Activated naive CD8-positive, alpha-beta T cell treated with anti-CD3 and anti-CD28 coated beads, Interleukin-2, amount 10 ng/mL, durations not matched to agents 7 days and 5 days (primary cell): Measurements from ENCODE around the gene SPOCD1. TPM values are rescaled to one million over a fixed set of nuclear protein-coding genes. Genes with fewer than 3 reads are reported as not detected.

Experiments
- ATAC-seq: fragments of 150-1000 bp; cut with Tn5 transposase; one replicate; pipeline ENCODE4 v1.10.0; 2021; ENCODE audit warnings: low read depth, moderate library complexity
- POLR2A ChIA-PET: fragments of 350-600 bp; sonication (Branson Sonifier 250); formaldehyde crosslinking; loops from one replicate; lab custom pipeline; 2021; ENCODE audit warnings: antibody characterized with exemption; lab: Charles Lee
- DNase-seq: peaks from one replicate; pipeline ENCODE4 v3.0.0; 2021
- H3K27ac Mint-ChIP-seq: one replicate; pipeline ENCODE4 v1.8.0; 2022; ENCODE audit warnings: mild to moderate bottlenecking, mixed read lengths
- H3K27me3 Mint-ChIP-seq: one replicate; pipeline ENCODE4 v1.8.0; 2022; ENCODE audit warnings: mild to moderate bottlenecking, moderate library complexity, mixed read lengths
- H3K36me3 Mint-ChIP-seq: one replicate; pipeline ENCODE4 v1.8.0; 2021; ENCODE audit warnings: mild to moderate bottlenecking, mixed read lengths
- H3K4me1 Mint-ChIP-seq: one replicate; pipeline ENCODE4 v1.8.0; 2021; ENCODE audit warnings: mixed read lengths
- H3K4me3 Mint-ChIP-seq: one replicate; pipeline ENCODE4 v1.8.0; 2022; ENCODE audit warnings: mild to moderate bottlenecking, moderate library complexity, mixed read lengths
- H3K9me3 Mint-ChIP-seq: one replicate; pipeline ENCODE4 v1.8.0; 2021; ENCODE audit warnings: mixed read lengths
- total RNA-seq, 2 experiments: library from RNA; stranded (reverse); gene quantifications; one replicate each; pipeline ENCODE4 v1.2.3, GENCODE V29; 2021

SPOCD1 gene
- total RNA-seq, 2 experiments from 2014 or later: 0.34 to 0.36 TPM

GRCh38 chr1:31778763-31779488 is 36.9 kb downstream of the SPOCD1 start:
- H3K27ac Mint-ChIP-seq: no peak overlapping the region

GRCh38 chr1:31776516-31776915 is 39.3 kb downstream of the SPOCD1 start:
- ATAC-seq (no peak), DNase-seq (no peak)
- no peak overlapping the region for H3K27ac Mint-ChIP-seq
- no peak overlapping the region for H3K4me3 Mint-ChIP-seq
- no peaks in the 10 kb centered on the region for H3K36me3 Mint-ChIP-seq
- peaks cover 56% of the 10 kb centered on the region for H3K27me3 Mint-ChIP-seq
- no peaks in the 10 kb centered on the region for H3K9me3 Mint-ChIP-seq
- peaks cover 11% of the 10 kb centered on the region for H3K4me1 Mint-ChIP-seq
- POLR2A ChIA-PET: no interaction called here

More at GRCh38 chr1:31778763-31779488, 36.9 kb downstream of the SPOCD1 start:
- no peaks in the 10 kb centered on the region for H3K36me3 Mint-ChIP-seq
- ATAC-seq: no peak
- H3K9me3 Mint-ChIP-seq: no peaks in the 10 kb centered on the region
- H3K4me1 Mint-ChIP-seq: peaks cover under 1% of the 10 kb centered on the region
- POLR2A ChIA-PET: interaction anchor here (1.1 to 1.3 kb wide), 2 partner anchors 10 to 18 kb away, joined by 3 to 4 read pairs; no protein-coding TSS in a partner anchor
- no peak for DNase-seq
- H3K4me3 Mint-ChIP-seq: no peak overlapping the region
- peaks cover 36% of the 10 kb centered on the region for H3K27me3 Mint-ChIP-seq

GRCh38 chr1:31776032-31776431 is 39.8 kb downstream of the SPOCD1 start:
- H3K27me3 Mint-ChIP-seq: peaks cover 60% of the 10 kb centered on the region

GRCh38 chr1:31775210-31775999 is 40.4 kb downstream of the SPOCD1 start:
- ATAC-seq (no peak), DNase-seq (no peak)
- Mint-ChIP-seq H3K27me3 (peaks cover 64% of the 10 kb centered on the region), H3K27ac (no peak overlapping the region), H3K9me3 (no peaks in the 10 kb centered on the region), H3K4me1 (peaks cover 14% of the 10 kb centered on the region), H3K4me3 (no peak overlapping the region), H3K36me3 (no peaks in the 10 kb centered on the region)
- POLR2A ChIA-PET: no interaction called here

More at GRCh38 chr1:31776032-31776431, 39.8 kb downstream of the SPOCD1 start:
- Mint-ChIP-seq H3K27ac (no peak overlapping the region), H3K9me3 (no peaks in the 10 kb centered on the region), H3K36me3 (no peaks in the 10 kb centered on the region), H3K4me1 (peaks cover 13% of the 10 kb centered on the region), H3K4me3 (no peak overlapping the region)
- POLR2A ChIA-PET: no interaction called here
- ATAC-seq (no peak), DNase-seq (no peak)

GRCh38 chr1:31774495-31774894 is 41.3 kb downstream of the SPOCD1 start:
- Mint-ChIP-seq H3K36me3 (no peaks in the 10 kb centered on the region), H3K27me3 (peaks cover 68% of the 10 kb centered on the region), H3K4me1 (peaks cover 17% of the 10 kb centered on the region), H3K9me3 (no peaks in the 10 kb centered on the region), H3K27ac (no peak overlapping the region), H3K4me3 (no peak overlapping the region)
- DNase-seq: no peak
- ATAC-seq: no peak
- POLR2A ChIA-PET: no interaction called here

GRCh38 chr1:31773861-31774260 is 42.0 kb downstream of the SPOCD1 start:
- POLR2A ChIA-PET: interaction anchor here (1.0 kb wide), 1 partner anchor 11 kb away, joined by 3 read pairs; no protein-coding TSS in a partner anchor
- DNase-seq: no peak
- Mint-ChIP-seq H3K4me3 (no peak overlapping the region), H3K27ac (no peak overlapping the region), H3K9me3 (no peaks in the 10 kb centered on the region), H3K27me3 (peaks cover 68% of the 10 kb centered on the region), H3K36me3 (no peaks in the 10 kb centered on the region), H3K4me1 (peaks cover 22% of the 10 kb centered on the region)
- no peak for ATAC-seq

GRCh38 chr1:31772669-31773248 is 43.1 kb downstream of the SPOCD1 start:
- no peaks in the 10 kb centered on the region for H3K36me3 Mint-ChIP-seq
- peak overlapping the region; percentile 83 for H3K4me3 Mint-ChIP-seq

GRCh38 chr1:31771891-31772668 is 43.7 kb downstream of the SPOCD1 start:
- H3K4me1 Mint-ChIP-seq: peaks cover 23% of the 10 kb centered on the region
- ATAC-seq (peak; percentile 49), DNase-seq (peak; percentile 54)
- H3K27ac Mint-ChIP-seq: peak overlapping the region; percentile 64
- POLR2A ChIA-PET: no interaction called here
- no peaks in the 10 kb centered on the region for H3K9me3 Mint-ChIP-seq
- H3K27me3 Mint-ChIP-seq: peaks cover 74% of the 10 kb centered on the region
- no peaks in the 10 kb centered on the region for H3K36me3 Mint-ChIP-seq
- H3K4me3 Mint-ChIP-seq: peak overlapping the region; percentile 83

More at GRCh38 chr1:31772669-31773248, 43.1 kb downstream of the SPOCD1 start:
- Mint-ChIP-seq H3K9me3 (no peaks in the 10 kb centered on the region), H3K27ac (peak overlapping the region; percentile 44), H3K27me3 (peaks cover 77% of the 10 kb centered on the region), H3K4me1 (peaks cover 23% of the 10 kb centered on the region)
- peak; percentile 30 for ATAC-seq
- POLR2A ChIA-PET: interaction anchor here (1.0 kb wide), 1 partner anchor 10 kb away, joined by 3 read pairs; no protein-coding TSS in a partner anchor
- no peak for DNase-seq

GRCh38 chr1:31769720-31770390 is 46.0 kb downstream of the SPOCD1 start:
- H3K4me1 Mint-ChIP-seq: peaks cover 26% of the 10 kb centered on the region
- ATAC-seq (no peak), DNase-seq (no peak)
- H3K27ac Mint-ChIP-seq: no peak overlapping the region
- POLR2A ChIA-PET: no interaction called here
- H3K9me3 Mint-ChIP-seq: no peaks in the 10 kb centered on the region
- no peaks in the 10 kb centered on the region for H3K36me3 Mint-ChIP-seq
- H3K27me3 Mint-ChIP-seq: peaks cover 65% of the 10 kb centered on the region
- H3K4me3 Mint-ChIP-seq: no peak overlapping the region

- H3K27ac Mint-ChIP-seq: no peak overlapping the region
- no peaks in the 10 kb centered on the region for H3K36me3 Mint-ChIP-seq
- DNase-seq (no peak), ATAC-seq (no peak)
- POLR2A ChIA-PET: no interaction called here
- H3K4me3 Mint-ChIP-seq: no peak overlapping the region
- no peaks in the 10 kb centered on the region for H3K9me3 Mint-ChIP-seq
- peaks cover 62% of the 10 kb centered on the region for H3K27me3 Mint-ChIP-seq
- H3K4me1 Mint-ChIP-seq: peaks cover 29% of the 10 kb centered on the region
Observed at GRCh38 chr1:31768939-31769704, 46.7 kb downstream of the SPOCD1 start.

GRCh38 chr1:31768407-31768907 is 47.4 kb downstream of the SPOCD1 start:
- ATAC-seq (no peak), DNase-seq (no peak)
- no peak overlapping the region for H3K27ac Mint-ChIP-seq
- H3K4me1 Mint-ChIP-seq: peaks cover 29% of the 10 kb centered on the region
- POLR2A ChIA-PET: no interaction called here
- H3K9me3 Mint-ChIP-seq: no peaks in the 10 kb centered on the region
- H3K27me3 Mint-ChIP-seq: peaks cover 57% of the 10 kb centered on the region
- no peaks in the 10 kb centered on the region for H3K36me3 Mint-ChIP-seq
- no peak overlapping the region for H3K4me3 Mint-ChIP-seq
